HepG2 (cell line): Measurements from ENCODE around the gene CSTB. TPM values are rescaled to one million over a fixed set of nuclear protein-coding genes. Genes with fewer than 3 reads are reported as not detected.

Source experiments
- FOXJ3 ChIP-seq: sonication (generic); formaldehyde crosslinking; IDR thresholded peaks from 2 replicates; pipeline ENCODE4 v1.4.0; 2020; ENCODE audit warnings: missing genetic modification reagents, mild to moderate bottlenecking, borderline replicate concordance
- MTA1 ChIP-seq: sonication (generic); formaldehyde crosslinking; IDR thresholded peaks from 2 replicates; pipeline ENCODE4 v1.4.0; 2020; ENCODE audit warnings: missing genetic modification reagents, mild to moderate bottlenecking, borderline replicate concordance
- PHF20 ChIP-seq: sonication (generic); formaldehyde crosslinking; IDR thresholded peaks from 2 replicates; pipeline ENCODE4 v1.5.0; 2020; ENCODE audit warnings: mild to moderate bottlenecking, missing genetic modification reagents
- SALL1 ChIP-seq: sonication (generic); formaldehyde crosslinking; IDR thresholded peaks from 2 replicates; pipeline ENCODE4 v1.8.0; 2022; ENCODE audit warnings: mild to moderate bottlenecking, missing genetic modification reagents
- ZNF205 ChIP-seq: IDR thresholded peaks from 2 replicates; pipeline ENCODE4 v1.6.1; 2018; ENCODE audit warnings: missing biosample characterization, missing genetic modification reagents
- ZNF232 ChIP-seq: sonication (generic); formaldehyde crosslinking; IDR thresholded peaks from 2 replicates; pipeline ENCODE4 v1.4.0; 2020; ENCODE audit warnings: missing genetic modification reagents, borderline replicate concordance
- ZNF510 ChIP-seq: sonication (generic); formaldehyde crosslinking; IDR thresholded peaks from 2 replicates; pipeline ENCODE4 v1.4.0; 2020; ENCODE audit warnings: low read depth, mild to moderate bottlenecking, missing genetic modification reagents
- ZNF772 ChIP-seq: sonication (generic); formaldehyde crosslinking; IDR thresholded peaks from 2 replicates; pipeline ENCODE4 v1.5.0; 2020; ENCODE audit warnings: mild to moderate bottlenecking, missing genetic modification reagents
- ZSCAN21 ChIP-seq: sonication (generic); formaldehyde crosslinking; IDR thresholded peaks from 2 replicates; pipeline ENCODE4 v1.8.0; 2022; ENCODE audit warnings: mild to moderate bottlenecking, missing genetic modification reagents, moderate library complexity, borderline replicate concordance
- polyA plus RNA-seq, 8 experiments: library from polyadenylated mRNA; depleted of rRNA in 3 of 8; stranded (reverse) in 7 of 8; unstranded in 1 of 8; fragments of >200 nt; fragmentation: Illumina TruSeq in 4 of 8; extraction: Trizol in 4 of 8; gene quantifications; 2 replicates each; pipeline versions ENCODE4 v1.2.1 to v1.2.3, GENCODE V29; 2011 to 2016; ENCODE audit warnings: low read depth in 4 of 8, missing spikeins in 1 of 8, mixed read lengths in 1 of 8; ENCODE audit not compliant: insufficient read depth in 1 of 8
- total RNA-seq, 5 experiments: library from RNA; depleted of rRNA; stranded (reverse); fragments of >200 nt; fragmentation: Illumina TruSeq; extraction: Trizol; gene quantifications; 2 replicates each; pipeline ENCODE4 v1.2.3, GENCODE V29; 2016; ENCODE audit warnings: low read depth in 1 of 5
- TF ChIP-seq, protein P1 (sequence below): sonication (generic); formaldehyde crosslinking; IDR thresholded peaks from one replicate; pipeline ENCODE4 v1.5.1; 2020; ENCODE audit warnings: mild to moderate bottlenecking, missing genetic modification reagents; ENCODE audit errors: not compliant biosample characterization
- TF ChIP-seq, protein P2 (sequence below): sonication (generic); formaldehyde crosslinking; IDR thresholded peaks from 2 replicates; pipeline ENCODE4 v1.4.0; 2020; ENCODE audit warnings: missing genetic modification reagents
- TF ChIP-seq, protein P3 (sequence below): sonication (generic); formaldehyde crosslinking; IDR thresholded peaks from 2 replicates; pipeline ENCODE4 v1.4.0; 2020; ENCODE audit warnings: missing genetic modification reagents

CSTB gene
- total and polyA plus RNA-seq, 2 of the 13 experiments (the other 11 are each of a cell fraction or from before 2014, with no cell fraction given): 11.7 to 94.1 TPM

DNA sequence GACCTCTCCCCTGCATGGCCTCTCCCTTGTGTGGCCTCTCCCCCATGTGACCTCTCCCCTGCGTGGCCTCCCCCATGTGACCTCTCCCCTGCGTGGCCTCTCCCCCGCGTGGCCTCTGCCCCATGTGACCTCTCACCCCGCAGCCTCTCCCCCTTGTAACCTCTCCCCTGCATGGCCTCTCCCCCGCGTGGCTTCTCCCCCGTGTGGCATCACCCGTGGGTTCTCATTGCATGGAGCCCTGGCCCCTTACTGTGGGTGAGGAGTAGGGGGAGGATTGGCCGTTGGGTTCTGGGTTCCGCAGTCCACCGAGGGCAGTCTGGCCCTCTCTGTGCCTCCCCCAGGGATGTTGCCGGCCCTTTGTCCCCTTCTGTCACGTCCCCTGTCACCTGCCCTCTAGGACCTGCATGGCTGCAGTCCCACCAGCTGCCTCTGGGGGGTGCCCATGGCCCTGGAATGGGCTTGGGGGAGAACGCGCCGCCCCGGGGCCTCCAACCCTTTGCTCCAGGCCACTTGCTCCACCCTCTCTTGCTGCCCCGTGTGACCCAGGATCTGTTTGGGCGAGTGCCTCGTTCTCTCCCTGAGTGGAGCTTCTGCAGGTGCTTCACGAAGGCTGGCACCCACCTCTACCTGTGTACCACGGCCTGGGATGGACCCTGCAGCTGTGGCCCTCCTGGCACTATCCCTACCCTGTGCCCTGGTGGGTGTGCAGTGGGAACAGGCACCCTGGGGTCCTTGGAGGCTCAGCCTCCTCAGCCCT lies 34.6 kb upstream of the CSTB start (continued):
- TF ChIP-seq, protein P1, sequence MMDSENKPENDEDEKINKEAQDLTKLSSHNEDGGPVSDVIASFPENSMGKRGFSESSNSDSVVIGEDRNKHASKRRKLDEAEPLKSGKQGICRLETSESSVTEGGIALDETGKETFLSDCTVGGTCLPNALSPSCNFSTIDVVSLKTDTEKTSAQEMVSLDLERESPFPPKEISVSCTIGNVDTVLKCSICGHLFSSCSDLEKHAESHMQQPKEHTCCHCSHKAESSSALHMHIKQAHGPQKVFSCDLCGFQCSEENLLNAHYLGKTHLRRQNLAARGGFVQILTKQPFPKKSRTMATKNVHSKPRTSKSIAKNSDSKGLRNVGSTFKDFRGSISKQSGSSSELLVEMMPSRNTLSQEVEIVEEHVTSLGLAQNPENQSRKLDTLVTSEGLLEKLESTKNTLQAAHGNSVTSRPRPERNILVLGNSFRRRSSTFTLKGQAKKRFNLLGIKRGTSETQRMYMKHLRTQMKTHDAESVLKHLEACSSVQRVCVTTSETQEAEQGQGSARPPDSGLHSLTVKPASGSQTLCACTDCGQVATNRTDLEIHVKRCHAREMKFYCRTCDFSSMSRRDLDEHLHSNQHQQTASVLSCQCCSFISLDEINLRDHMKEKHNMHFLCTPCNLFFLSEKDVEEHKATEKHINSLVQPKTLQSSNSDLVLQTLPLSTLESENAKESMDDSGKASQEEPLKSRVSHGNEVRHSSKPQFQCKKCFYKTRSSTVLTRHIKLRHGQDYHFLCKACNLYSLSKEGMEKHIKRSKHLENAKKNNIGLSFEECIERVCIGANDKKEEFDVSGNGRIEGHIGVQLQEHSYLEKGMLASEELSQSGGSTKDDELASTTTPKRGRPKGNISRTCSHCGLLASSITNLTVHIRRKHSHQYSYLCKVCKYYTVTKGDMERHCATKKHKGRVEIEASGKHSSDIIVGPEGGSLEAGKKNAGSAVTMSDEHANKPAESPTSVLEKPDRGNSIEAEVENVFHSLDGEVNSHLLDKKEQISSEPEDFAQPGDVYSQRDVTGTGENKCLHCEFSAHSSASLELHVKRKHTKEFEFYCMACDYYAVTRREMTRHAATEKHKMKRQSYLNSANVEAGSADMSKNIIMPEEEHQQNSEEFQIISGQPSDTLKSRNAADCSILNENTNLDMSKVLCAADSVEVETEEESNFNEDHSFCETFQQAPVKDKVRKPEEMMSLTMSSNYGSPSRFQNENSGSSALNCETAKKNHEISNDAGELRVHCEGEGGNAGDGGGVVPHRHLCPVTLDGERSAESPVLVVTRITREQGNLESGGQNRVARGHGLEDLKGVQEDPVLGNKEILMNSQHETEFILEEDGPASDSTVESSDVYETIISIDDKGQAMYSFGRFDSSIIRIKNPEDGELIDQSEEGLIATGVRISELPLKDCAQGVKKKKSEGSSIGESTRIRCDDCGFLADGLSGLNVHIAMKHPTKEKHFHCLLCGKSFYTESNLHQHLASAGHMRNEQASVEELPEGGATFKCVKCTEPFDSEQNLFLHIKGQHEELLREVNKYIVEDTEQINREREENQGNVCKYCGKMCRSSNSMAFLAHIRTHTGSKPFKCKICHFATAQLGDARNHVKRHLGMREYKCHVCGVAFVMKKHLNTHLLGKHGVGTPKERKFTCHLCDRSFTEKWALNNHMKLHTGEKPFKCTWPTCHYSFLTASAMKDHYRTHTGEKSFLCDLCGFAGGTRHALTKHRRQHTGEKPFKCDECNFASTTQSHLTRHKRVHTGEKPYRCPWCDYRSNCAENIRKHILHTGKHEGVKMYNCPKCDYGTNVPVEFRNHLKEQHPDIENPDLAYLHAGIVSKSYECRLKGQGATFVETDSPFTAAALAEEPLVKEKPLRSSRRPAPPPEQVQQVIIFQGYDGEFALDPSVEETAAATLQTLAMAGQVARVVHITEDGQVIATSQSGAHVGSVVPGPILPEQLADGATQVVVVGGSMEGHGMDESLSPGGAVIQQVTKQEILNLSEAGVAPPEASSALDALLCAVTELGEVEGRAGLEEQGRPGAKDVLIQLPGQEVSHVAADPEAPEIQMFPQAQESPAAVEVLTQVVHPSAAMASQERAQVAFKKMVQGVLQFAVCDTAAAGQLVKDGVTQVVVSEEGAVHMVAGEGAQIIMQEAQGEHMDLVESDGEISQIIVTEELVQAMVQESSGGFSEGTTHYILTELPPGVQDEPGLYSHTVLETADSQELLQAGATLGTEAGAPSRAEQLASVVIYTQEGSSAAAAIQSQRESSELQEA (CRISPR knock-in tag): peak; percentile 54
- TF ChIP-seq ZNF772: peak; percentile 51; the same call in 1 of the 2 replicates
- TF ChIP-seq, protein P2, sequence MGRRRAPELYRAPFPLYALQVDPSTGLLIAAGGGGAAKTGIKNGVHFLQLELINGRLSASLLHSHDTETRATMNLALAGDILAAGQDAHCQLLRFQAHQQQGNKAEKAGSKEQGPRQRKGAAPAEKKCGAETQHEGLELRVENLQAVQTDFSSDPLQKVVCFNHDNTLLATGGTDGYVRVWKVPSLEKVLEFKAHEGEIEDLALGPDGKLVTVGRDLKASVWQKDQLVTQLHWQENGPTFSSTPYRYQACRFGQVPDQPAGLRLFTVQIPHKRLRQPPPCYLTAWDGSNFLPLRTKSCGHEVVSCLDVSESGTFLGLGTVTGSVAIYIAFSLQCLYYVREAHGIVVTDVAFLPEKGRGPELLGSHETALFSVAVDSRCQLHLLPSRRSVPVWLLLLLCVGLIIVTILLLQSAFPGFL (CRISPR knock-in tag): no peak
- no peak for TF ChIP-seq ZNF232 (CRISPR knock-in tag)
- TF ChIP-seq FOXJ3 (CRISPR knock-in tag): no peak
- TF ChIP-seq ZNF205: 0 out of 2 replicates have a peak, but pooled peaks have one; percentile 62
- TF ChIP-seq MTA1 (CRISPR knock-in tag): peak; percentile 57; the same call in 1 of the 2 replicates
- no peak for TF ChIP-seq ZSCAN21 (CRISPR knock-in tag)
- TF ChIP-seq SALL1 (CRISPR knock-in tag): peak; percentile 49
- TF ChIP-seq, protein P3, sequence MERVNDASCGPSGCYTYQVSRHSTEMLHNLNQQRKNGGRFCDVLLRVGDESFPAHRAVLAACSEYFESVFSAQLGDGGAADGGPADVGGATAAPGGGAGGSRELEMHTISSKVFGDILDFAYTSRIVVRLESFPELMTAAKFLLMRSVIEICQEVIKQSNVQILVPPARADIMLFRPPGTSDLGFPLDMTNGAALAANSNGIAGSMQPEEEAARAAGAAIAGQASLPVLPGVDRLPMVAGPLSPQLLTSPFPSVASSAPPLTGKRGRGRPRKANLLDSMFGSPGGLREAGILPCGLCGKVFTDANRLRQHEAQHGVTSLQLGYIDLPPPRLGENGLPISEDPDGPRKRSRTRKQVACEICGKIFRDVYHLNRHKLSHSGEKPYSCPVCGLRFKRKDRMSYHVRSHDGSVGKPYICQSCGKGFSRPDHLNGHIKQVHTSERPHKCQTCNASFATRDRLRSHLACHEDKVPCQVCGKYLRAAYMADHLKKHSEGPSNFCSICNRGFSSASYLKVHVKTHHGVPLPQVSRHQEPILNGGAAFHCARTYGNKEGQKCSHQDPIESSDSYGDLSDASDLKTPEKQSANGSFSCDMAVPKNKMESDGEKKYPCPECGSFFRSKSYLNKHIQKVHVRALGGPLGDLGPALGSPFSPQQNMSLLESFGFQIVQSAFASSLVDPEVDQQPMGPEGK (CRISPR knock-in tag): peak; percentile 80
- TF ChIP-seq PHF20: no peak
- no peak for TF ChIP-seq ZNF510 (CRISPR knock-in tag)
